Measurements from ENCODE around the gene SNAPC5. TPM values are rescaled to one million over a fixed set of nuclear protein-coding genes. Genes with fewer than 3 reads are reported as not detected.

Gene SNAPC5
- total and polyA plus RNA-seq, 2 of the 8 experiments (the other 6 are each of a cell fraction or from before 2014, with no cell fraction given) = 18.7 to 23.1 TPM

- Histone ChIP-seq H3K23me2 (ENCODE audit: low read depth, low read length) (peaks cover 12% of the 10 kb centered on the region), H4K8ac (ENCODE audit: extremely low read depth, insufficient read depth, low read length) (peak overlapping the region; percentile 90; the same call in 1 of the 2 replicates), H3K14ac (ENCODE audit: insufficient read length) (peak overlapping the region; percentile 95), H3K4me1 (replicated peaks in 1 of 4; ENCODE audit: control insufficient read depth in 3 of 4, insufficient read depth in 4 of 4, low read length in 3 of 4) (peaks cover 0 to 6% (median 5%) of the 10 kb centered on the region in 4 experiments; a peak in 4 of 7 replicates), H3K4me2 (ENCODE audit: insufficient read depth in 1 of 2, low read depth in 2 of 2, low read length in 2 of 2) (peak overlapping the region; percentile 85 to 93), H3K36me3 (ENCODE audit: control insufficient read depth in 2 of 4, insufficient read depth in 4 of 4, low read length in 3 of 4) (peaks cover 35 to 45% (median 43%) of the 10 kb centered on the region in 4 experiments), H2BK120ac (replicated peaks; ENCODE audit: low read depth, low read length) (no peak overlapping the region), H2BK20ac (ENCODE audit: low read length) (no peak overlapping the region), H2AFZ (ENCODE audit: low read length) (no peak overlapping the region), H3K27ac (ENCODE audit: low read depth, low read length) (peak overlapping the region; percentile 93), H3K27me3 (replicated peaks in 1 of 4; ENCODE audit: control insufficient read depth in 3 of 4, extremely low read depth in 1 of 4, insufficient read depth in 3 of 4, low read length in 3 of 4) (no peaks in the 10 kb centered on the region), H3K4me3 (ENCODE audit: extremely low read depth in 1 of 4, insufficient read depth in 2 of 4, low read depth in 3 of 4, low read length in 4 of 4) (peak overlapping the region; percentile 95 to 100 (median 99)), H2BK15ac (ENCODE audit: low read length) (no peak overlapping the region), H3K18ac (ENCODE audit: extremely low read depth, low read length) (peak overlapping the region; percentile 79), H4K5ac (ENCODE audit: insufficient read length, low read depth, low read length) (peak overlapping the region; percentile 69), H4K91ac (replicated peaks; ENCODE audit: insufficient read length, low read length) (peak overlapping the region; percentile 91), H3K56ac (replicated peaks; ENCODE audit: insufficient read length, low read depth, low read length) (peak overlapping the region; percentile 92), H4K20me1 (replicated peaks in 1 of 2; ENCODE audit: control insufficient read depth in 1 of 2, insufficient read depth in 2 of 2, low read length in 2 of 2) (peaks cover 0 to 4% of the 10 kb centered on the region in 2 experiments), H2BK12ac (ENCODE audit: low read depth, low read length) (no peak overlapping the region), H3K23ac (ENCODE audit: insufficient read length) (no peak overlapping the region), H3K9ac (replicated peaks in 1 of 4; ENCODE audit: extremely low read depth in 1 of 4, low read depth in 3 of 4, low read length in 3 of 4) (peak overlapping the region; percentile 93 to 99 (median 96)), H3K9me3 (ENCODE audit: insufficient read depth in 2 of 2, low read depth in 1 of 2, low read length in 1 of 2) (no peaks in the 10 kb centered on the region), H3K79me1 (ENCODE audit: low read depth, low read length) (peaks cover 4% of the 10 kb centered on the region), H3K4ac (replicated peaks; ENCODE audit: insufficient read length, low read depth, low read length) (peak overlapping the region; percentile 94), H3K79me2 (ENCODE audit: control insufficient read depth in 1 of 2, insufficient read depth in 2 of 2, low read length in 2 of 2) (peaks cover 20 to 69% of the 10 kb centered on the region in 2 experiments), H2AK5ac (ENCODE audit: low read depth, low read length) (peak overlapping the region; percentile 76; the same call in 1 of the 2 replicates), H2BK5ac (ENCODE audit: low read depth, low read length) (peak overlapping the region; percentile 93)
- ChIA-PET POLR2A (ENCODE audit: partially characterized antibody) (interaction anchor here (0.6 to 4.7 kb wide), 30 partner anchors 10 to 211 kb away, joined by 3 to 52 read pairs (median 5); partner anchors contain the start of genes DIS3L, LCTL, MAP2K1 and SMAD6), CTCF (ENCODE audit: partially characterized antibody) (interaction anchor here (0.8 kb wide), 1 partner anchor 74 kb away, joined by 3 read pairs; no protein-coding TSS in a partner anchor)
- TF ChIP-seq POLR2AphosphoS5 (IDR thresholded peaks at IDR 0.05; ENCODE audit: low read depth, low read length) = peak; percentile 24; the same call in 1 of the 2 replicates
- no peak for TF ChIP-seq CTCF (IDR thresholded peaks at IDR 0.05; ENCODE audit: control extremely low read depth in 1 of 3, insufficient read depth in 1 of 3, low read depth in 1 of 3, low read length in 3 of 3)
- no peak for FAIRE-seq
- no peak for DNase-seq (ENCODE audit: low read depth in 1 of 2, low spot score in 2 of 2)
- whole genome bisulfite sequencing, 2 experiments (ENCODE audit: extremely low coverage in 1 of 2, insufficient coverage in 1 of 2, insufficient read length in 1 of 2, insufficient replicate concordance in 2 of 2, low coverage in 1 of 2, low lambda C conversion rate in 2 of 2, missing lambda C conversion rate in 1 of 2) = 4% methylated on average over 12 of the region's 12 CpGs; no CpG with 5 or more reads in 1 of the 2 experiments
Observed at GRCh38 chr15:66503780-66504562, 6.4 kb upstream of the SNAPC5 start.
